GM19238 (cell line): ENCODE measurements around the gene EXOSC7.
"Not testable (repeated sequence)": the region's sequence is repeated elsewhere in the genome, so short reads cannot be mapped to it uniquely, and the experiment has no call there.

Source experiments
- DNase-seq: peaks from one replicate; pipeline ENCODE4 v3.0.0; 2011; ENCODE audit warnings: low spot score; ENCODE audit not compliant: insufficient read length

Gene EXOSC7

DNA sequence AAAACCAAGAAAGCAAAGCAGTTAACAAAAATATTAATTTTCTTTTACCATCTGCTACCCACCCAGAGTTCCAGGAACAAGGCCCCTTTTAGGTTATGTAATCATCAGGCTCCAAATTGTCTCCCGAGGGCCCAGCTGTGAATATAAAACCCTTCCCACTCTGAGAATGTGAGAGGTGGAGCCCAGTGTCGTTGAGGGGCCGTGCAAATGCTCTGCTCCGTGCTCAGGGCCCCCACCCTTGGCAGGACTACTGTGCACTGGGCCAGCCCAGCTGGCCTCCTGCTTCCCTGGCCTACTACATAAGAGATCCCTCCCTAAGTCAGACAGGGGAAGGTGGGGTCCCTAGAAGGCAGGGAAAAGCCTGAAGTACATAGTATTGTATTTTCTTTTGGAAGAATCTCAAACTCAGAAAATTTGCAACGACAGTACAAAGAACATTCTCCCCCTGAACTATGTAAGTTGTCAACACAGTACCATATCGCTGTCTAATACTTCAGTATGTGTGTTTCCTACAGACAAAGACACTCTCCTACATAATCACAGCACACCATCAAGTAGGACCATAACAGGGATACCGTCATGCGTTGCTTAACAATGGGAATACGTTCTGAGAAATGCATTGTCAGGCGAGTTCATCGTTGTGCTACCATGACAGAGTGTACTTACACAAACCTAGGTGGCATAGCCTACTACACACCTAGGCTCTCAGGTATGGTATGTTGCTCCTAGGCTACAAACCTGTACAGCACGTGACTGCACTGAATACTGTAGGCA, 45.7 kb downstream of the EXOSC7 start:
- DNase-seq = no peak

DNA sequence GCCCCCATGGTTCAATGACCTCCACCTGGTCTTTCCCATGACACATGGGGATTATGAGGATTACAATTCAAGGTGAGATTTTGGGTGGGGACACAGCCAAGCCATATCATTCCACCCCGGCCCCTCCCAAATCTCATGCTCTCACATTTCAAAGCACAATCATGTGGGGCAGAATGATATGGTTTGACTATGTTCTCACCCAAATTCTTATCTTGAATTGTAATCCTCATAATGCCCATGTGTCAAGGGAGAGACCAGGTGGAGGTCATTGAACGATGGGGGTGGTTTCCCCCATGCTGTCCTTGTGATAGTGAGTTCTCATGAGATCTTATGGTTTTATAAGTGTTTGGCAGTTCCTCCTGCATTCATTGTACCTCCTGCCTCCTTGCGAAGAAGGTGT, 47.6 kb downstream of the EXOSC7 start:
- DNase-seq = no peak

DNA sequence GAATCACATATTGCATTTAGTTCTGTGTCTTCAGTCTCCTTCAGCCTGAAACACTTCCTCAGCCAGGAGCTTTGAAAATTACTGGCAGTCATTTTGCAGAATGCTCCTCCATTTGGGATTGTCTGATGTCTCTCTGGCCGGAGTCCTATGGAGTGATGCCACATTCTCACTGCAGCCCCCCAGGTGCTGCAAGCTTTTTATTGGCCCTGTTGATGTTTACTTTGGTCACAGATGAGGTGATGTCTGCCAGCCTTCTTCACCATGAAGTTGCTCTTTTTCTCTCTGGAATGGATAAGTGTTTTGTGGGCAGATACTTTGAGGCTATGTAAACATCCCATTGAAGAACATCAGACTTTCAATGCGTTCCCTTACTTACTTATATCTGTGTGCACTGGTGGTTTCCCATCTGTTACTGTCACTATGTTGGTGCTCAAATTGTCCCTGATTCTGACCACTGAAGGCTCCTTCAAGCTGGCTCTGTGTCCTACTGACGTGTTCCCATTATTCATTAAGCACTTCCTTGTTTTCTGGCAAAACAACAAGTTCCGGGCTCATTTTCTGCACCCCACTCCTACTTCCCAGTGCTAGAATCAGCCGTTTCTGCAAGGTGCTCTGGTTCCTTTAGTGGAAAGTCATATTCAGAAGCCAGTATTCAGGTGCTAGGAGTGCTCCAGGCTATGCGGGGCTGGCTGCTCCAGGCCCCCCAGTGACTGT, 48.7 kb downstream of the EXOSC7 start:
- DNase-seq = no peak

DNA sequence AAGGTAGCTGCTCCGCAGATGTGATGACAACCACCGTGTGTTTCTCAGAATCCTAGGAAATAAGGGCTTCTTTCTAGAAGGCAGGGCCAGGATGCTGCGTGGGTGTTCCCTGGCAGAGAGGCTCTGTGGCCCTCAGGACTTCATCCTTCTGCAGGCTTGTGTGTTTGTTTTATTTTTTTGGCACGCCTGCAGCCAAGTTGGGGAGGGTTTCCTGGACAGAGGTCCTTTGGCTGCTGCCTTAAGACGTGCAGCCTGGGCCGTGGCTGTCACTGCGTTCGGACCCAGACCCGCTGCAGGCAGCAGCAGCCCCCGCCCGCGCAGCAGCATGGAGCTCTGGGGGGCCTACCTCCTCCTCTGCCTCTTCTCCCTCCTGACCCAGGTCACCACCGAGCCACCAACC, 50.0 kb downstream of the EXOSC7 start, which contains the start of gene CLEC3B:
Gene CLEC3B, plus strand, starts transcription at position 266 of the 400 bp plus-strand sequence. Its CDS starts 60 bp downstream, at position 326.
- DNase-seq = no peak

DNA sequence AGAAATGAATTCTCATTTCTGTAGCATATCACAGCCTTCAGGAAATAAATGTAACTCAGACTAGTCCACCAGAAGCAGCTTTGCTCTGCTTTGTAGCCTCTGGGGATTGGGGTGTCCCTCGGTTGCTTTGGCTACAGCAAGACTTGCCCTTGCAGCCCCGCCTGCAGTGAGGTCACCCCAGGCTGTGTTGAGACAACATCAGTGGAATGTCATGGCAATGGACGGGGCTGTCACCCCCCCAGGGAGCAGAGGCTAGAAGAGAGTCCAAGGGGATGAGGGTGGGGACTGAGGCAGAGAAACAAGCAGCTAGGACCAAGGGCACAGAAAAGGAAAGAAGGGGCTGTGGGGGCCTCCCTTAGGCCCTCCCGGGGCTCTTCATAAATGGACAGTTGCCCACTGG, 50.9 kb downstream of the EXOSC7 start:
- DNase-seq = no peak

DNA sequence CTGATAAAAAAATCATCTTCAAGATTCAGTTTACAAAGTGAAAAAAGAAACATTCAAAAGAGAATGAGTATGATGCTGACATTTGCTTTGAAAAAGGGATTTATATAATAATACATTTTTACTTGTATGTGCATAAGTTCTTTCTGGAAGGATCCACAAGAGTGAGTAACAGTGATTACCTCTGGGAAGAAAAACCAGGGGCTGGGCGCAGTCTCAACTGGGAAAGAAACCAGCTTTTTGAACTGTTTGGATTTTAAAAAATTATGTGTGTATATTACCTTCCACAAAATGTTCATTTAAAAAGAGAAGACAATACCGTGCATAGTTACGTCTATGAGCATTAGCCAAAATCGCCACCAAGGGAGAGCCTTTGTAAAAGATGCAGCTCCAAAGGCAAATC, 51.4 kb downstream of the EXOSC7 start:
- DNase-seq = no peak

DNA sequence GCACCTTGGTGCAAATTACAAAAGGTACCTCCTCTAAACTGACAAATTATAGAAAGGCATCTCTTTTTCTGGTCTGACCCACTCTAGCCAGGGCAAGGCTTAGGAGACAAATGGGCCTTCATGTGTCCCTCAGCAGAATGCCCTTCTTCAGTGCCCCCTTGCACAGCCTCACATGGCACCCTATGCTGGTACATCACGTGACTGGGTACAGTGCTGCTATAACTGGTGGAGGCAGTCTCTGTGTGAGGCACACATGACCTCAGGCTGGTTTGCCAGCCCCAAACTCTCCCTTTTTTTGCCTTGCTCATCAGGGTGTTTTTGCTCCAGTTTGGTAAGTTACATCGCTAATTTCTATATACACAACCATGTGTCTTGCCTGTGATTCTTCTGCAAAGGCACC, 53.2 kb downstream of the EXOSC7 start:
- no peak for DNase-seq

DNA sequence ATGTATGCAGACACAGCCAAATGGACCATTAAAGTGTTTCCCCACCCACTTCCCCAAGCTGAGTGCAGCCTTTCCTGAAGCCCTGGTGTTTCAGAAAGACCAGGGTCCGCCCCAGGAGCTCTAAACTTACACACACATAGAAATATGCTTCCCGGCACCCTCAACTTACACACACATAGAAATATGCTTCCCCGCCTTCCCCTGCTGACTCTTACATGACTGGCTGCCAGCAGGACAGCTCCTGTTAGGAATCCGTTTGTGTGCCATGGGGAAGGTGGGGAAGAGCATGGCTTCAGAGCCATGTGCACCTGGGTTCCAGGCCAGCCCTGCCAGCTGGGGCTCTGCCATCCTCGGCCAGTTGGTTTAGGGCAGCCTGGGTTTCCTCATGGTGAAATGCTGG, 53.6 kb downstream of the EXOSC7 start:
- DNase-seq = no peak

DNA sequence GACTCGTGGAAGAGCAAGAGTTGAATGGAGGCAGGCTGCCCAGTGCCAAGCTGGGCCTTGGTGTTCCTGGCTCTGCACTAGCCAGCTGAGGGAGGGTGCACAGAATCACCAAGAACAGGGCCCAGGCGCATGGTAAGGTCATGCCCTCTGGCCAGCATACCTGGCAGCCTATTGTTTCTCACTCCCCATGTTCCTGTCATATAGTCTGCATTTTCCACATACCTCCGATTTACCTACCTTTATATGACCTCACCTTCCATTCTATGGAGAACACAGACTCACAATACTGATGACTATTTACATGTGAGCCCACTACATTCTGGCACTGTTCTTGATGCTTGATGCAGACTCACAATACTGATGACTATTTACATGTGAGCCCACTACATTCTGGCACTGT, 55.5 kb downstream of the EXOSC7 start:
- DNase-seq = no peak

DNA sequence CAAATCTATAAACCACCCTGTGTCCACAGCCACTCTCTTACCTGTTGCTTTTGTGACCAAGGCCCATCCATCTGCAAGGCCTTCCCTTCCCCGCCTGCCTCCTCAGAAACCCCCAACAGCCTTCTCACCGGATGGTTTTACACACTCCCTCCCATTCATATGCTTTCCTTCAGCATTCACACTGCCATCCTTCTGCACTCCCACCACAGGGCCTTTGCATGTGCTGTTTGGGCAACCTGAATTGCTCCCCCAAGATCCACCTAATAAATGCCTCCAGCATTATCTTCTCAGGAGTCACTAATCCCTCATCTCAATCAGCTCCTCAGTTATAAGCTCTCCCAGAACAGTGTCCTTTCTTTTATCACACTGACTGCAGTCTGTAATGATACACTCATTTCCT, 56.1 kb downstream of the EXOSC7 start:
- no peak for DNase-seq

DNA sequence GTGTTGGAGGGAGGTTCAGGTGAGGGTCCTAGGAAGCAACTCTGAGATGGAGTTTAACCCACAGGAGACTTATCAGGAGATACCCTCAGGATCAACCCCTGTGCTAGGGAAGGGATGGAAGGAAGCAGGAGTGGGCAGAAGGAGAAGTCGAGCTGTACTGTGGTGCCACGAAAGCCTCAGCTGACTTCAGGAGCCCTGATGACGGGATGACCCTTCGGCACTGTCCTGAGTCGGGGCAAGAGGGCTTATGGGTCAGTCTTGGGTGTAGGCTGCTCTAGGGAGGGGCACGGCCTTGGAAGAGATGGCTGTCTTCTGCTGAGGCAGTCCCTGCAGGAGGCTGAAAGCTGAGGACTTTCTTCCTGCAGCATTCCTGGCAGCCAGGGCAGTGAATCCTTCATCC, 57.7 kb downstream of the EXOSC7 start:
- DNase-seq = no peak

DNA sequence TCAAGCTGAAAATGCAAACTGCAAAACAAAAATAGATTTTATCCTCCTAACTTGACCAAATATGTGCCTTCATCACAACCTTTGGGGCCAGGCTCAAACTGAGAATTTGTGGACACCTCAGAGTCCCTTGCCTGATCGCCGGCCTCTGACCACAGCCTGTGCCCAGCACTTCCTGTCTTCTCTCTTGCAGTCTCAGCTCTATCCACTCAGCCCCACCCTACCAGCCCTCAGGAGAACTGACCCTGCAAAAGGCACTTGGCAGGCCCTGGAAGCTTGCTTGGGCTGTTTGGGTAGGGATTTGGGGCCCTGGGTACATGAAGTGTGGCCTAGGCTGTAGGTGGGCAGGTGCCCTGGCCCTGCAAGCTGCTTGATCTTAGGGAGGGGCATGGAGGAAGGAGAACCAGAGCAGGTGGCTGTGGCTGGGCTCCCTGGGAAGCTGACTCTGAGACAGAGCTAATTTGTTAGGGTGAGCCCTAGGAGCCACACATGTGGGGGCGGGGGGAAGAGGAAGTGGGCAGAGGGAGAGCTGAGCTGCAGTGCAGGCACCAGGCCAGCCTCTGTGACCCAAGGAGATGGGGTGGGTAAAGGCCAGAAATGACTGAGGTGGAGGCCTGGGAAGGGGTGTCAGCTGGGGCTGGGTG, 58.7 kb downstream of the EXOSC7 start:
- DNase-seq = no peak

DNA sequence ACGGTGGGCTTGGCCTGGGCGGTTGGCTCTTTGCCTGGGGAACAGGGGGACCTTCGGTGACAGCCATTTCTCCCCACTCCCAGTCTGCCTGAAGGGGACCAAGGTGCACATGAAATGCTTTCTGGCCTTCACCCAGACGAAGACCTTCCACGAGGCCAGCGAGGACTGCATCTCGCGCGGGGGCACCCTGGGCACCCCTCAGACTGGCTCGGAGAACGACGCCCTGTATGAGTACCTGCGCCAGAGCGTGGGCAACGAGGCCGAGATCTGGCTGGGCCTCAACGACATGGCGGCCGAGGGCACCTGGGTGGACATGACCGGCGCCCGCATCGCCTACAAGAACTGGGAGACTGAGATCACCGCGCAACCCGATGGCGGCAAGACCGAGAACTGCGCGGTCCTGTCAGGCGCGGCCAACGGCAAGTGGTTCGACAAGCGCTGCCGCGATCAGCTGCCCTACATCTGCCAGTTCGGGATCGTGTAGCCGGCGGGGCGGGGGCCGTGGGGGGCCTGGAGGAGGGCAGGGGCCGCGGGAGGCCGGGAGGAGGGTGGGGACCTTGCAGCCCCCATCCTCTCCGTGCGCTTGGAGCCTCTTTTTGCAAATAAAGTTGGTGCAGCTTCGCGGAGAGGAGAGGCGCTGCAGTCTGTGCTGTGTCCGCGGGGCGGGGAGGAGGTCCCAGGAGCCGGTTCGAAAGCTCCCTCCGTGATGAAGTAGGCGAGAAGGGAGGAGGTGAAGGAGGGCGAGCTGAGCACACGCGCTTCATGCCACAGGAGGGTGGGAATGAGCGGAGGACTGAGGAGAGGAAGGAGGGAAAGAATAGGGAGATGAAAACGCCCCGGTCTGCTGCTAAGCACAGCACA, 59.6 kb downstream of the EXOSC7 start:
- DNase-seq = no peak

DNA sequence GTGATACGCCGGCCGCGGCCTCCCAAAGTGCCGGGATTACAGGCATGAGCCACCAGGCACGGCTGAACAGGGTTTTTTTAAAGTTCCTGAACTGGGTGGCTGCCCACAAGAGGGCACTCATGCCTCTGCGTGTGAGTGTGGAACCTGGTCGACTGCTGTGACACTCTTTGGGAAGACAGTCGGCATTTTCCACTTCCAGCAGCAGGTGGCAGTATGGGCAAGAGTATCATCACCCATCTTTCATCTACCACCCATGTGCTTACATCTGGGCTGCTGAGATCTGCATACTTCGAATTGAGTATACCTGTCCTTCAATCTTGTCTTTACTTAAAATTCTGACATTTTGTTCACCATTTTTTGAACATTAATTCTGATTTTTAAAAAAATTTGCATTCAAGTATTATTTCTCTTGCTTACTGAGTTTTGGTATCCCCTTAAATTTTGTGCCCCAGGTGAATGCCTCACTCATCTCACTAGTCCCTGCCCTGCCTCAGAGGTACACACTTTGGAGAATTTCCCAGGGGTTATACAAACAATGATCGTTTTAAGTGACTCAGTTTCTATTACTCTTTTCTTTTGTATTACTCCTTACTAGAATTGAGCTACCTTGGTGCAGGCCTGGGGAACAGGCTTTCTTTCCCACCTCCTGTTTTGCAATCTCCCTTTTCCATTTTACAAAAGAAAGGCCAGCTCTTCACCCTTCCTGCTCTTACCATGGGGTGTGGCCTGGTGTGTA, 61.8 kb downstream of the EXOSC7 start:
- DNase-seq = peak; percentile 87

DNA sequence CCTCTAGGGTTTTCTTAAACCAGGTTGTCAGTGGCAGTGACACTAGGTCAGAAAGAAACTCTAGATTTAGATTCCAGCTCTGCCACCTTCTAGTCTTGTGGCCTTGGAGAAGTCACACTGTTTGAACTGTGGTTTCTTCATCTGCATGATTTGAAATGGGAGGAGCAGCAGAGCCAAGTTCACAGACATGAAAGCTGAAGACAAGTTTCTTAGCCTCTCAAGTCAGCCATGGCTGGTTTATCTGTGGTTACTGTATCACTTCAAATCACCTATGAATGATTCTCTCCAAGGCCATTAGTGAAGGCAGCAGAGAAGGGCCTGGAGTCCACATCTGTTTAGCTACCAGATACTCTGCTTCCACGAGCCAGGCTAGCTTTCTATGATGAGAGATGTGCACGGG, 65.6 kb downstream of the EXOSC7 start:
- DNase-seq = no peak

DNA sequence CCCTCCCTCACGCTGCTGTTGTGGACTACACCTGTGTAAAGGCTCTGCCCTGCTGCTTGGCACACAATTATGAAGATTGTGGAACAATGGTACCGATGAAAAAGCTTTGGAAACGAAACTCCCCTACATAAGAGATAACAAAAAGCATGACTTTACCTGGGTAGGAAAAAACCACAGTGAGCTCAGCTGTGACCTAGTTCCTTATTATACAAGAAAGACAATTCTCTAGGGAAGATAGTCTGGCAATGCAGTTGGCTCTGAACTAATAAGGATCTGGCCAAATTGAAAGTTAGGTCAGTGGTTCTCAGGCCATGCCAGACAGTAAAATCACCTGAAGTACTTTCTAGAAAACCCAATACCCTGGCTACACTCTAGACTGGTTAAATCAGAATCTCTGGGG, 66.1 kb downstream of the EXOSC7 start:
- no peak for DNase-seq

DNA sequence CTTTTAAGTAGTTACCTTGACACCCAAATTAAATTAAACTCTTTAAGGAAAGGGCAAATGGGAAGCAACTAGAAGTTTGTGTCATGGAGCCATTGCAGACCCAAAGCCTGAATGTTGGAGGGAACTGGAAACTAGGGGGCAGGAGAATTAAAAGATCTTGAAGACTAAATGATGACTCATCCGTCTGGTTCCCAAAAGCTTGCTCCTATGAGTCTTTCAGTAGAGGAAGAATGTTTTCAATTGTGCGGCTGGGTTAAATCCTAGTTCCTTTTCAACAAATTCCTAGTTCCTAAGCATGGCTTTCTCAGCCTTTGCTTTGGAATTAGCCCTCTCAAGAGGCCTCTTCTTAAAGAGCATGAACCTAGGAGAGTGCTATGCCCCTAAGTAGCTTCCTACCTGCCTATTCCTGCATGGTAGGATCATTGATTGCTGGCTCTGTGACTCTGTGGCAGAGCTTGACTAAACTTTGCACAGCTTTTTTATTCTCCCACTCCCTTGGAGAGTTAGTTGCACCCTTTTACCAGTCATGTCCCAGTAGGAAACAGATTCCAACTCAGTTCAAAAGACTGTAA, 67.8 kb downstream of the EXOSC7 start:
- DNase-seq = no peak

DNA sequence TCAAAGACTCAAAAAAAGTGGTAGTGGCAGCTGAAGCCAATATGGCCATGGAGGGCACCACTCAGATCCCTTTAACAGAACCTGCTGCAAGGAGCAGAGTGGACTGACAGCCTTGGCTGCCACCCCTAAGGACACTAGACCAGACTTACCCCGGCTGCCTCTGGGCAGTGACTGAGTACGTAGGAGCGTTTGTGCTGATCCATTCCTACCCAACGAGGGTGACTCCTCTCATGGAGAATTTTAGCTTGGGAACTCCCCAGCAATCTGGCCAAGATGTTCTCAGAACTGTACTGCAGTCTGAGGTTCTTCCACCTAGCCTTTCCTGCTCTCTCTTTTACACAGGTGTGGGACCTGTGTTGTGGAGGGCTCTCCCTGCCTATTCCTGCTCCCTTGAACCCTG, 72.2 kb downstream of the EXOSC7 start:
- DNase-seq = no peak

DNA sequence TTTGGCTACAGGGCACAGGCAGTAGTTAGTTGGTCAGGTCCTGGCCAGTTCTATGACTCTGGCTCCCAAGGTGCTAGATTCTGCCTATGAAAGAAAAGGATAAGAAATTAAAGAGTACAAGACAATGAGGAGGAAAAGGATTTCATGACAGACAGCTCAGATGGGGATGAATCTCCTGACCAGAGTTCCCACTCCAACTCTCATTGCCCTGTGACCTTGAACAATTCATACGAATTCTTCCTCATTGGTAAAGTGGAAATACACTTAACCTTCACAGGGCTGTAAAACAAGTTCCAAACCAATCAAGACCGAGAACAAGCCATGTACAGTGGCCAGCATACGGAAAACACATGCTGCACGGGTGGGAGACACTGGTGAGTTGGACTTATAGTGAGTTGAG, 73.8 kb downstream of the EXOSC7 start:
- no peak for DNase-seq

DNA sequence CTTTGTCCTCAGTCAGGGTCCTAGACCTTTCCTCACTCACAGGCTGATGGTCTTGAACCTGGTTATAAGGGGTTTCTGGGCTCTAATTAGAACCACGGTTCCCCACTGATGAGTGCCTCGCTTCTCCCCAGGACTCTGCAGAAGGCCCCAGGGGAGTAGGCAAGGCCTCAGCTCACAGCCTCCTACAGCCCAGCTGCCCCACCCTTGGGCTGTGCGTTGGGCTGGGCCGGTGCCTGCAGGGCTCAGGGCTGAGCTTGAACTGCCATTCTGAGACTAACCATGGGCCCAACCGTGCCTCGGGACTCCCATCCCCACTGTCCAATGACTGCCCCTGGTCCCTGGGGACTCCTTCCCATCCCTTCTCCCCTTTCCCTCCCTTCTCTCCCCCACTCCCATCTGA, 75.6 kb downstream of the EXOSC7 start:
- no peak for DNase-seq

DNA sequence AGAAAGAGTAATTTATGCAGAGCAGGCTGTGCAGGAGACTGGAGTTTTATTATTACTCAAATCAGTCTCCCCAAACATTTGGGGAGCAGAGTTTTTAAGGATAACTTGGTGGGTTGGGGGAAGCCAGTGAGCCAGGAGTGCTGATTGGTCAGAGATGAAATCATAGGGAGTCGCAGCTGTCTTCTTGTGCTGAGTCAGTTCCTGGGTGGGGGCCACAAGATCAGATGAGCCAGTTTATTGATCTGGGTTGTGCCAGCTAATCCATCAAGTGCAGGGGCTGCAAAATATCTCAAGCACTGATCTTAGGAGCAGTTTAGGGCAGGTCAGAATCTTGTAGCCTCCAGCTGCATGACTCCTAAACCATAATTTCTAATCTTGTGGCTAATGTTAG, 77.8 kb downstream of the EXOSC7 start:
- DNase-seq = not testable (repeated sequence)
